ENCODE data around the gene PRDM5. TPM values are rescaled to one million over a fixed set of nuclear protein-coding genes. Genes with fewer than 3 reads are reported as not detected.
A peak's percentile ranks its signal among the peaks of the same experiment; 100 is the strongest.

The PRDM5 gene
- total and polyA plus RNA-seq, 2 of the 13 experiments (the other 11 are each of a cell fraction or from before 2014, with no cell fraction given), result not detected

DNA sequence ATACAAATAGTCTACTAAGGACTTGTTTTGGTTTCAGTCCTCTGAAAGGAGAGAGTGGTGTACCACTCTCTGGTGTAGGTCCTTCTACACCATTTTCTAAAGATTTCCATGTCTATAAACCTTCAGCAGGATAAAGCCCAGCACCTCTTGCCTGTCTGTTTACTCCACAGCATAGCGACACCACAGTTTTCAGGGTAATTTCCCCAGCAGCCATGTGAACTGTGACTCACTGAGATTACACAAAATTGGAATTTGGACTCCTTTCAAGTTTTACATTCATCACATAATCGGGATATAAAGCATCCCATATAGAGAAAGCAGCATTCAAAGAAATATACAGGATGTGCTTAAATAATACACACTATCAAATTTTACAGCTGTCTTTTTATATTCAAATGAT is 229.6 kb downstream of the PRDM5 start:
- H3K79me2 ChIP-seq (ENCODE audit: insufficient read depth, low read length), result no peaks in the 10 kb centered on the region
- ATAC-seq, result peak; percentile 77
- CTCF ChIA-PET (ENCODE audit: low intra/inter-chr PET ratio, low total read pairs), result no interaction called here
- TF ChIP-seq FOSL2 (CRISPR knock-in tag; IDR thresholded peaks at IDR 0.05) (peak; percentile 81), FOSL1 (CRISPR knock-in tag; IDR thresholded peaks at IDR 0.05; ENCODE audit: borderline replicate concordance) (peak; percentile 44; the same call in 1 of the 2 replicates), FOXA3 (CRISPR knock-in tag; IDR thresholded peaks at IDR 0.05) (0 out of 2 replicates have a peak, but pooled peaks have one; percentile 11), SMC3 (IDR thresholded peaks at IDR 0.05; ENCODE audit: low read length) (no peak), CEBPB (IDR thresholded peaks at IDR 0.05; ENCODE audit: borderline replicate concordance, low read depth, low read length) (peak; percentile 40; the same call in 1 of the 2 replicates)
- TF ChIP-seq, protein P1, sequence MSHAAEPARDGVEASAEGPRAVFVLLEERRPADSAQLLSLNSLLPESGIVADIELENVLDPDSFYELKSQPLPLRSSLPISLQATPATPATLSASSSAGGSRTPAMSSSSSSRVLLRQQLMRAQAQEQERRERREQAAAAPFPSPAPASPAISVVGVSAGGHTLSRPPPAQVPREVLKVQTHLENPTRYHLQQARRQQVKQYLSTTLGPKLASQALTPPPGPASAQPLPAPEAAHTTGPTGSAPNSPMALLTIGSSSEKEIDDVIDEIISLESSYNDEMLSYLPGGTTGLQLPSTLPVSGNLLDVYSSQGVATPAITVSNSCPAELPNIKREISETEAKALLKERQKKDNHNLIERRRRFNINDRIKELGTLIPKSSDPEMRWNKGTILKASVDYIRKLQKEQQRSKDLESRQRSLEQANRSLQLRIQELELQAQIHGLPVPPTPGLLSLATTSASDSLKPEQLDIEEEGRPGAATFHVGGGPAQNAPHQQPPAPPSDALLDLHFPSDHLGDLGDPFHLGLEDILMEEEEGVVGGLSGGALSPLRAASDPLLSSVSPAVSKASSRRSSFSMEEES (CRISPR knock-in tag; IDR thresholded peaks at IDR 0.05), result 0 out of 2 replicates have a peak, but pooled peaks have one; percentile 45
- TF ChIP-seq, protein P2, sequence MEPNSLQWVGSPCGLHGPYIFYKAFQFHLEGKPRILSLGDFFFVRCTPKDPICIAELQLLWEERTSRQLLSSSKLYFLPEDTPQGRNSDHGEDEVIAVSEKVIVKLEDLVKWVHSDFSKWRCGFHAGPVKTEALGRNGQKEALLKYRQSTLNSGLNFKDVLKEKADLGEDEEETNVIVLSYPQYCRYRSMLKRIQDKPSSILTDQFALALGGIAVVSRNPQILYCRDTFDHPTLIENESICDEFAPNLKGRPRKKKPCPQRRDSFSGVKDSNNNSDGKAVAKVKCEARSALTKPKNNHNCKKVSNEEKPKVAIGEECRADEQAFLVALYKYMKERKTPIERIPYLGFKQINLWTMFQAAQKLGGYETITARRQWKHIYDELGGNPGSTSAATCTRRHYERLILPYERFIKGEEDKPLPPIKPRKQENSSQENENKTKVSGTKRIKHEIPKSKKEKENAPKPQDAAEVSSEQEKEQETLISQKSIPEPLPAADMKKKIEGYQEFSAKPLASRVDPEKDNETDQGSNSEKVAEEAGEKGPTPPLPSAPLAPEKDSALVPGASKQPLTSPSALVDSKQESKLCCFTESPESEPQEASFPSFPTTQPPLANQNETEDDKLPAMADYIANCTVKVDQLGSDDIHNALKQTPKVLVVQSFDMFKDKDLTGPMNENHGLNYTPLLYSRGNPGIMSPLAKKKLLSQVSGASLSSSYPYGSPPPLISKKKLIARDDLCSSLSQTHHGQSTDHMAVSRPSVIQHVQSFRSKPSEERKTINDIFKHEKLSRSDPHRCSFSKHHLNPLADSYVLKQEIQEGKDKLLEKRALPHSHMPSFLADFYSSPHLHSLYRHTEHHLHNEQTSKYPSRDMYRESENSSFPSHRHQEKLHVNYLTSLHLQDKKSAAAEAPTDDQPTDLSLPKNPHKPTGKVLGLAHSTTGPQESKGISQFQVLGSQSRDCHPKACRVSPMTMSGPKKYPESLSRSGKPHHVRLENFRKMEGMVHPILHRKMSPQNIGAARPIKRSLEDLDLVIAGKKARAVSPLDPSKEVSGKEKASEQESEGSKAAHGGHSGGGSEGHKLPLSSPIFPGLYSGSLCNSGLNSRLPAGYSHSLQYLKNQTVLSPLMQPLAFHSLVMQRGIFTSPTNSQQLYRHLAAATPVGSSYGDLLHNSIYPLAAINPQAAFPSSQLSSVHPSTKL (CRISPR knock-in tag; IDR thresholded peaks at IDR 0.05), result 0 out of 2 replicates have a peak, but pooled peaks have one; percentile 9
- TF ChIP-seq, protein P3, sequence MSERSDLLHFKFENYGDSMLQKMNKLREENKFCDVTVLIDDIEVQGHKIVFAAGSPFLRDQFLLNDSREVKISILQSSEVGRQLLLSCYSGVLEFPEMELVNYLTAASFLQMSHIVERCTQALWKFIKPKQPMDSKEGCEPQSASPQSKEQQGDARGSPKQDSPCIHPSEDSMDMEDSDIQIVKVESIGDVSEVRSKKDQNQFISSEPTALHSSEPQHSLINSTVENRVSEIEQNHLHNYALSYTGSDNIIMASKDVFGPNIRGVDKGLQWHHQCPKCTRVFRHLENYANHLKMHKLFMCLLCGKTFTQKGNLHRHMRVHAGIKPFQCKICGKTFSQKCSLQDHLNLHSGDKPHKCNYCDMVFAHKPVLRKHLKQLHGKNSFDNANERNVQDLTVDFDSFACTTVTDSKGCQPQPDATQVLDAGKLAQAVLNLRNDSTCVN (CRISPR knock-in tag; IDR thresholded peaks at IDR 0.05; ENCODE audit: borderline replicate concordance), result no peak
- TF ChIP-seq, protein P4, sequence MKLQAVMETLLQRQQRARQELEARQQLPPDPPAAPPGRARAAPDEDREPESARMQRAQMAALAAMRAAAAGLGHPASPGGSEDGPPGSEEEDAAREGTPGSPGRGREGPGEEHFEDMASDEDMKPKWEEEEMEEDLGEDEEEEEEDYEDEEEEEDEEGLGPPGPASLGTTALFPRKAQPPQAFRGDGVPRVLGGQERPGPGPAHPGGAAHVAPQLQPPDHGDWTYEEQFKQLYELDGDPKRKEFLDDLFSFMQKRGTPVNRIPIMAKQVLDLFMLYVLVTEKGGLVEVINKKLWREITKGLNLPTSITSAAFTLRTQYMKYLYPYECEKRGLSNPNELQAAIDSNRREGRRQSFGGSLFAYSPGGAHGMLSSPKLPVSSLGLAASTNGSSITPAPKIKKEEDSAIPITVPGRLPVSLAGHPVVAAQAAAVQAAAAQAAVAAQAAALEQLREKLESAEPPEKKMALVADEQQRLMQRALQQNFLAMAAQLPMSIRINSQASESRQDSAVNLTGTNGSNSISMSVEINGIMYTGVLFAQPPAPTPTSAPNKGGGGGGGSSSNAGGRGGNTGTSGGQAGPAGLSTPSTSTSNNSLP (IDR thresholded peaks at IDR 0.05; ENCODE audit: low read depth, low read length), result peak; percentile 62; the same call in 1 of the 2 replicates
- TF ChIP-seq, protein P5, sequence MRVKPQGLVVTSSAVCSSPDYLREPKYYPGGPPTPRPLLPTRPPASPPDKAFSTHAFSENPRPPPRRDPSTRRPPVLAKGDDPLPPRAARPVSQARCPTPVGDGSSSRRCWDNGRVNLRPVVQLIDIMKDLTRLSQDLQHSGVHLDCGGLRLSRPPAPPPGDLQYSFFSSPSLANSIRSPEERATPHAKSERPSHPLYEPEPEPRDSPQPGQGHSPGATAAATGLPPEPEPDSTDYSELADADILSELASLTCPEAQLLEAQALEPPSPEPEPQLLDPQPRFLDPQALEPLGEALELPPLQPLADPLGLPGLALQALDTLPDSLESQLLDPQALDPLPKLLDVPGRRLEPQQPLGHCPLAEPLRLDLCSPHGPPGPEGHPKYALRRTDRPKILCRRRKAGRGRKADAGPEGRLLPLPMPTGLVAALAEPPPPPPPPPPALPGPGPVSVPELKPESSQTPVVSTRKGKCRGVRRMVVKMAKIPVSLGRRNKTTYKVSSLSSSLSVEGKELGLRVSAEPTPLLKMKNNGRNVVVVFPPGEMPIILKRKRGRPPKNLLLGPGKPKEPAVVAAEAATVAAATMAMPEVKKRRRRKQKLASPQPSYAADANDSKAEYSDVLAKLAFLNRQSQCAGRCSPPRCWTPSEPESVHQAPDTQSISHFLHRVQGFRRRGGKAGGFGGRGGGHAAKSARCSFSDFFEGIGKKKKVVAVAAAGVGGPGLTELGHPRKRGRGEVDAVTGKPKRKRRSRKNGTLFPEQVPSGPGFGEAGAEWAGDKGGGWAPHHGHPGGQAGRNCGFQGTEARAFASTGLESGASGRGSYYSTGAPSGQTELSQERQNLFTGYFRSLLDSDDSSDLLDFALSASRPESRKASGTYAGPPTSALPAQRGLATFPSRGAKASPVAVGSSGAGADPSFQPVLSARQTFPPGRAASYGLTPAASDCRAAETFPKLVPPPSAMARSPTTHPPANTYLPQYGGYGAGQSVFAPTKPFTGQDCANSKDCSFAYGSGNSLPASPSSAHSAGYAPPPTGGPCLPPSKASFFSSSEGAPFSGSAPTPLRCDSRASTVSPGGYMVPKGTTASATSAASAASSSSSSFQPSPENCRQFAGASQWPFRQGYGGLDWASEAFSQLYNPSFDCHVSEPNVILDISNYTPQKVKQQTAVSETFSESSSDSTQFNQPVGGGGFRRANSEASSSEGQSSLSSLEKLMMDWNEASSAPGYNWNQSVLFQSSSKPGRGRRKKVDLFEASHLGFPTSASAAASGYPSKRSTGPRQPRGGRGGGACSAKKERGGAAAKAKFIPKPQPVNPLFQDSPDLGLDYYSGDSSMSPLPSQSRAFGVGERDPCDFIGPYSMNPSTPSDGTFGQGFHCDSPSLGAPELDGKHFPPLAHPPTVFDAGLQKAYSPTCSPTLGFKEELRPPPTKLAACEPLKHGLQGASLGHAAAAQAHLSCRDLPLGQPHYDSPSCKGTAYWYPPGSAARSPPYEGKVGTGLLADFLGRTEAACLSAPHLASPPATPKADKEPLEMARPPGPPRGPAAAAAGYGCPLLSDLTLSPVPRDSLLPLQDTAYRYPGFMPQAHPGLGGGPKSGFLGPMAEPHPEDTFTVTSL (CRISPR knock-in tag; IDR thresholded peaks at IDR 0.05; ENCODE audit: borderline replicate concordance), result peak; percentile 16; the same call in 1 of the 2 replicates

More for the DNA sequence above, 229.6 kb downstream of the PRDM5 start:
- no peak for FAIRE-seq
- intact Hi-C loops (cut with micrococcal nuclease; ENCODE audit: unreplicated experiment) (no loop called here), in situ Hi-C loops (cut with HindIII; ENCODE audit: extremely low pct_ligation_motif_present, low pct_unique_long_range_greater_than_20kb) (no loop called here)
- H3K27me3 ChIP-seq (ENCODE audit: control insufficient read depth in 1 of 2, insufficient read depth in 2 of 2, low read length in 2 of 2), result no peaks in the 10 kb centered on the region
- H3K9ac ChIP-seq (ENCODE audit: insufficient read depth, low read depth, low read length), result no peak overlapping the region
- H3K4me1 ChIP-seq (ENCODE audit: insufficient read depth, low read length), result no peaks in the 10 kb centered on the region
- POLR2A ChIA-PET, result no interaction called here
- H3K9me3 ChIP-seq (ENCODE audit: low read length), result no peaks in the 10 kb centered on the region
- WGBS (ENCODE audit: low lambda C conversion rate), result 0% methylated on average over 2 of the region's 2 CpGs
- no peak overlapping the region for H2AFZ ChIP-seq (ENCODE audit: low read length)
- BruUV-seq (replicated peaks), result no TSS peak
- no peak overlapping the region for H3K4me3 ChIP-seq (replicated peaks in 1 of 3; ENCODE audit: insufficient read depth in 1 of 3, low read depth in 2 of 3, low read length in 3 of 3)
- no peaks in the 10 kb centered on the region for H4K20me1 ChIP-seq (ENCODE audit: insufficient read depth, low read length)
- H3K27ac ChIP-seq (ENCODE audit: extremely low read length, insufficient read depth, low read length), result no peak overlapping the region
- no peaks in the 10 kb centered on the region for H3K36me3 ChIP-seq (replicated peaks in 1 of 2; ENCODE audit: control insufficient read depth in 1 of 2, insufficient read depth in 2 of 2, low read length in 2 of 2)
- no peak overlapping the region for H3K4me2 ChIP-seq (ENCODE audit: low read depth, low read length)
- peak; percentile 38 for DNase-seq (ENCODE audit: low spot score)
